ENCODE results near the gene LGALS3.

LGALS3 gene

GRCh38 chr14:55117803-55118441 lies 11.1 kb upstream of the LGALS3 start:
- Histone ChIP-seq H3K36me3 (ENCODE audit: control insufficient read depth, insufficient read depth, low read length) (no peaks in the 10 kb centered on the region), H3K9me3 (ENCODE audit: control insufficient read depth, low read length) (no peaks in the 10 kb centered on the region), H3K27me3 (ENCODE audit: control insufficient read depth, insufficient read depth, low read length) (no peaks in the 10 kb centered on the region), H3K4me3 (ENCODE audit: low read length) (no peak overlapping the region), H3K4me1 (ENCODE audit: control insufficient read depth, insufficient read depth, low read length) (peaks cover 70% of the 10 kb centered on the region), H3K9ac (ENCODE audit: low read length) (no peak overlapping the region)

GRCh38 chr14:55118761-55119160 lies 10.3 kb upstream of the LGALS3 start:
- H3K27me3 ChIP-seq (ENCODE audit: control insufficient read depth, insufficient read depth, low read length): no peaks in the 10 kb centered on the region
- no peak overlapping the region for H3K9ac ChIP-seq (ENCODE audit: low read length)
- H3K4me1 ChIP-seq (ENCODE audit: control insufficient read depth, insufficient read depth, low read length): peaks cover 79% of the 10 kb centered on the region
- no peaks in the 10 kb centered on the region for H3K9me3 ChIP-seq (ENCODE audit: control insufficient read depth, low read length)
- no peak overlapping the region for H3K4me3 ChIP-seq (ENCODE audit: low read length)
- H3K36me3 ChIP-seq (ENCODE audit: control insufficient read depth, insufficient read depth, low read length): no peaks in the 10 kb centered on the region

GRCh38 chr14:55120571-55121495 lies 8.2 kb upstream of the LGALS3 start:
- Histone ChIP-seq H3K27me3 (ENCODE audit: control insufficient read depth, insufficient read depth, low read length) (no peaks in the 10 kb centered on the region), H3K4me1 (ENCODE audit: control insufficient read depth, insufficient read depth, low read length) (peaks cover 88% of the 10 kb centered on the region), H3K36me3 (ENCODE audit: control insufficient read depth, insufficient read depth, low read length) (no peaks in the 10 kb centered on the region), H3K9ac (ENCODE audit: low read length) (peak overlapping the region; percentile 7), H3K4me3 (ENCODE audit: low read length) (no peak overlapping the region), H3K9me3 (ENCODE audit: control insufficient read depth, low read length) (no peaks in the 10 kb centered on the region)

- Histone ChIP-seq H3K27me3 (ENCODE audit: control insufficient read depth, insufficient read depth, low read length) (no peaks in the 10 kb centered on the region), H3K9me3 (ENCODE audit: control insufficient read depth, low read length) (no peaks in the 10 kb centered on the region), H3K4me1 (ENCODE audit: control insufficient read depth, insufficient read depth, low read length) (peaks cover 88% of the 10 kb centered on the region), H3K36me3 (ENCODE audit: control insufficient read depth, insufficient read depth, low read length) (no peaks in the 10 kb centered on the region), H3K9ac (ENCODE audit: low read length) (peak overlapping the region; percentile 7), H3K4me3 (ENCODE audit: low read length) (no peak overlapping the region)
Measured at GRCh38 chr14:55121628-55122439, 7.2 kb upstream of the LGALS3 start.

- no peaks in the 10 kb centered on the region for H3K36me3 ChIP-seq (ENCODE audit: control insufficient read depth, insufficient read depth, low read length)
- H3K9ac ChIP-seq (ENCODE audit: low read length): peak overlapping the region; percentile 63
- no peaks in the 10 kb centered on the region for H3K9me3 ChIP-seq (ENCODE audit: control insufficient read depth, low read length)
- H3K4me3 ChIP-seq (ENCODE audit: low read length): no peak overlapping the region
- peaks cover 90% of the 10 kb centered on the region for H3K4me1 ChIP-seq (ENCODE audit: control insufficient read depth, insufficient read depth, low read length)
- no peaks in the 10 kb centered on the region for H3K27me3 ChIP-seq (ENCODE audit: control insufficient read depth, insufficient read depth, low read length)
Measured at GRCh38 chr14:55122440-55122986, 6.5 kb upstream of the LGALS3 start.

GRCh38 chr14:55123101-55123500 lies 6.0 kb upstream of the LGALS3 start:
- H3K9ac ChIP-seq (ENCODE audit: low read length): peak overlapping the region; percentile 63
- H3K9me3 ChIP-seq (ENCODE audit: control insufficient read depth, low read length): no peaks in the 10 kb centered on the region
- no peak overlapping the region for H3K4me3 ChIP-seq (ENCODE audit: low read length)
- no peaks in the 10 kb centered on the region for H3K36me3 ChIP-seq (ENCODE audit: control insufficient read depth, insufficient read depth, low read length)
- H3K27me3 ChIP-seq (ENCODE audit: control insufficient read depth, insufficient read depth, low read length): no peaks in the 10 kb centered on the region
- peaks cover 91% of the 10 kb centered on the region for H3K4me1 ChIP-seq (ENCODE audit: control insufficient read depth, insufficient read depth, low read length)

GRCh38 chr14:55123852-55124639 lies 5.0 kb upstream of the LGALS3 start:
- H3K4me3 ChIP-seq (ENCODE audit: low read length): no peak overlapping the region
- no peaks in the 10 kb centered on the region for H3K27me3 ChIP-seq (ENCODE audit: control insufficient read depth, insufficient read depth, low read length)
- no peaks in the 10 kb centered on the region for H3K36me3 ChIP-seq (ENCODE audit: control insufficient read depth, insufficient read depth, low read length)
- no peak overlapping the region for H3K9ac ChIP-seq (ENCODE audit: low read length)
- no peaks in the 10 kb centered on the region for H3K9me3 ChIP-seq (ENCODE audit: control insufficient read depth, low read length)
- peaks cover 87% of the 10 kb centered on the region for H3K4me1 ChIP-seq (ENCODE audit: control insufficient read depth, insufficient read depth, low read length)

- Histone ChIP-seq H3K9ac (ENCODE audit: low read length) (peak overlapping the region; percentile 55), H3K27me3 (ENCODE audit: control insufficient read depth, insufficient read depth, low read length) (no peaks in the 10 kb centered on the region), H3K9me3 (ENCODE audit: control insufficient read depth, low read length) (no peaks in the 10 kb centered on the region), H3K4me3 (ENCODE audit: low read length) (no peak overlapping the region), H3K4me1 (ENCODE audit: control insufficient read depth, insufficient read depth, low read length) (peaks cover 87% of the 10 kb centered on the region), H3K36me3 (ENCODE audit: control insufficient read depth, insufficient read depth, low read length) (no peaks in the 10 kb centered on the region)
Measured at GRCh38 chr14:55124774-55125386, 4.2 kb upstream of the LGALS3 start.

- Histone ChIP-seq H3K4me3 (ENCODE audit: low read length) (no peak overlapping the region), H3K9me3 (ENCODE audit: control insufficient read depth, low read length) (no peaks in the 10 kb centered on the region), H3K9ac (ENCODE audit: low read length) (peak overlapping the region; percentile 55), H3K27me3 (ENCODE audit: control insufficient read depth, insufficient read depth, low read length) (no peaks in the 10 kb centered on the region), H3K4me1 (ENCODE audit: control insufficient read depth, insufficient read depth, low read length) (peaks cover 83% of the 10 kb centered on the region), H3K36me3 (ENCODE audit: control insufficient read depth, insufficient read depth, low read length) (no peaks in the 10 kb centered on the region)
Measured at GRCh38 chr14:55125403-55125802, 3.6 kb upstream of the LGALS3 start.

- Histone ChIP-seq H3K4me1 (ENCODE audit: control insufficient read depth, insufficient read depth, low read length) (peaks cover 80% of the 10 kb centered on the region), H3K4me3 (ENCODE audit: low read length) (no peak overlapping the region), H3K9me3 (ENCODE audit: control insufficient read depth, low read length) (no peaks in the 10 kb centered on the region), H3K36me3 (ENCODE audit: control insufficient read depth, insufficient read depth, low read length) (no peaks in the 10 kb centered on the region), H3K27me3 (ENCODE audit: control insufficient read depth, insufficient read depth, low read length) (no peaks in the 10 kb centered on the region), H3K9ac (ENCODE audit: low read length) (peak overlapping the region; percentile 55)
Measured at GRCh38 chr14:55126034-55126433, 3.0 kb upstream of the LGALS3 start.

- H3K4me1 ChIP-seq (ENCODE audit: control insufficient read depth, insufficient read depth, low read length): peaks cover 79% of the 10 kb centered on the region
- H3K36me3 ChIP-seq (ENCODE audit: control insufficient read depth, insufficient read depth, low read length): no peaks in the 10 kb centered on the region
- H3K9me3 ChIP-seq (ENCODE audit: control insufficient read depth, low read length): no peaks in the 10 kb centered on the region
- no peaks in the 10 kb centered on the region for H3K27me3 ChIP-seq (ENCODE audit: control insufficient read depth, insufficient read depth, low read length)
- no peak overlapping the region for H3K4me3 ChIP-seq (ENCODE audit: low read length)
- no peak overlapping the region for H3K9ac ChIP-seq (ENCODE audit: low read length)
Measured at GRCh38 chr14:55126932-55127459, 2.1 kb upstream of the LGALS3 start.
